HG02938 (cell line): ENCODE measurements around the gene PTPN1.
"Not testable (repeated sequence)": the region's sequence is repeated elsewhere in the genome, so short reads cannot be mapped to it uniquely, and the experiment has no call there.

Source experiments
- ATAC-seq: cut with Tn5 transposase; IDR thresholded peaks from one replicate; pipeline ENCODE4 v1.9.1; 2021; ENCODE audit warnings: mild to moderate bottlenecking, moderate library complexity; ENCODE audit not compliant: unreplicated experiment

Gene PTPN1

DNA sequence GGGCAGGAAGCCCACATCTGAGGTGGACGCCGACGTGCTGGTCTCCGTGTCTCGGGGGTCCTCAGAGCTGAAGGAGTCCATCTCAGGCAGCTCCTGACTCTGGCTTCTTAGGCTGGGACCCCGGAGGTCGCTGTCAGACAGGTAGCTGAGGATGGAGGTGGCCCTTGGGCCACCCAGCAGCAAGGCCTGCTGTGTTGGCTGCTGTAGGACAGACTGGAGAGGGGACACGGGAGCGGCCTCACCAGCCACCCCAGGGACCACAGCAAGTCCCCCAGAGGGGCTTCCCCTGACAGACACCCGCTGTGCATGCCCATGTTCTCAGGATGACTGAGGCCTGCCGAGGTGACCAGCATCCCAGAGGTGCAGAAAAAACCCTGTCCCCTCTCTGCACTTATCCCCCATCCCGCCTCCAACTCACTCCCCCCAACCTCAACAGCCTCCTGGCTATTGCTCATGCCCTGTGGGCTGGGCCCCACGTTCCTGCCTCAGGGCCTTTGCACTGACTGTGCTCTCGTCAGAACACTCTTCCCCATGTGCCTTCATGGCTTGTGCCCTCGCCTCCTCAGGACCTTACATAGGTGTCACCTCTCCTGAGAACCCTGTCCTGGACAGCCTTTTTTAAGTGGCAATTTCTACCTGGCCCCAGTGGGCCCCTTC lies 92.4 kb downstream of the PTPN1 start:
- ATAC-seq = no peak

DNA sequence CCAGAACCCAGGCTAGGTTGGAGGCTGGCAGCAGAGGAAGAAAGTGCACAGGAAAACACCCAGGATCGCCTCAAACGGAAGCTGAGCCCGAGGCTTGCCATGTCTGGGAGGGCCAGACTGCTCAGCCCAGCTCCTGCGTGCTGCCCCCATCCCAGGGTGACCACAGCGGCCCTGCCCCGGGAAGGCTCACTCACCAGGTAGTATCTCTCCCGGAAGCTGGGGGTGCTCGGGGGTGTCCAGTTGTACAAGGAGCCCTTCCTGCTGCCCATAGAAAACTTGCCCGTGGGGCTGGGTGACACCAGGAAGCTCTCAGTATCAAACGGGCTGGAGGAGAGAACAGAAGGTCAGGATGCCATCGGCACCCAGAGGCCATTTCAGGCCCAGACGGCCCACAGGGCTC lies 94.3 kb downstream of the PTPN1 start:
- ATAC-seq = no peak

DNA sequence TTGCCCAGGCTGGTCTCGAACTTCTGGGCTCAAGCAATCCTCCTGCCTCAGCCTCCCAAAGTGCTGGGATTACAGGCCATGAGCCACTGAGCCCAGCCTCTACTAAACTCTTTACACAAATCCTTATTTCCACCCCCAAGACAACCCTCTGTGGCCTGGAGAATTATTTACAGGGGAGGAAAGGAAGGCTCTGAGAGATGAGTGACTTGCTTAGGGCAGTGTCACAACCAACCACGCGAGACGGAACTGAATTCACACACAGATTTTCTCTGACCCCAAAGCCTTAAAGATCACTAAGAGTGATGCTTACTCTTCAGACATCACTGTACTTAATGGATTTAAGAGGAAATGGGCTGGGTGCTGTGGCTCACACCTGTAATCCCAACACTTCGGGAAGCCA lies 95.0 kb downstream of the PTPN1 start:
- no peak for ATAC-seq

DNA sequence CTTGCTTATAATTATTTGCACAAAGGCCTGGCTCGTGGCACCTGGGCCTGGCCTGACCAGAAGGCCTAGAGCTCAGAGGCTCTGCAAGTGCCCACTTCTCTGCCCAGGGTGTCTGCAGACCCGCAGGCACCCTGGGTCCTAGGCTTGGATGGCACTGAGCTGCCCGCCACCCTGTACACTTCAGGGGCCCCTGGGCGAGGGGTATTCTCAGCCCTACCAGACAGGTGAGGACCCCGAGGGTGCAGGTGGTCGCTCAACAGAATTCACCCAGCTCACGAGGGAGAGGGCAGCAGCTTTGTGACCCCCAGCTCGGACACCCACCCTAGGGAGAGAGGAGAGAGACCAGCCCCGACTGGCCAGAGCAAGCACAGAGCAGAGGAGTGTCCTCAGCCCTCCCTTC lies 97.3 kb downstream of the PTPN1 start:
- ATAC-seq = no peak

DNA sequence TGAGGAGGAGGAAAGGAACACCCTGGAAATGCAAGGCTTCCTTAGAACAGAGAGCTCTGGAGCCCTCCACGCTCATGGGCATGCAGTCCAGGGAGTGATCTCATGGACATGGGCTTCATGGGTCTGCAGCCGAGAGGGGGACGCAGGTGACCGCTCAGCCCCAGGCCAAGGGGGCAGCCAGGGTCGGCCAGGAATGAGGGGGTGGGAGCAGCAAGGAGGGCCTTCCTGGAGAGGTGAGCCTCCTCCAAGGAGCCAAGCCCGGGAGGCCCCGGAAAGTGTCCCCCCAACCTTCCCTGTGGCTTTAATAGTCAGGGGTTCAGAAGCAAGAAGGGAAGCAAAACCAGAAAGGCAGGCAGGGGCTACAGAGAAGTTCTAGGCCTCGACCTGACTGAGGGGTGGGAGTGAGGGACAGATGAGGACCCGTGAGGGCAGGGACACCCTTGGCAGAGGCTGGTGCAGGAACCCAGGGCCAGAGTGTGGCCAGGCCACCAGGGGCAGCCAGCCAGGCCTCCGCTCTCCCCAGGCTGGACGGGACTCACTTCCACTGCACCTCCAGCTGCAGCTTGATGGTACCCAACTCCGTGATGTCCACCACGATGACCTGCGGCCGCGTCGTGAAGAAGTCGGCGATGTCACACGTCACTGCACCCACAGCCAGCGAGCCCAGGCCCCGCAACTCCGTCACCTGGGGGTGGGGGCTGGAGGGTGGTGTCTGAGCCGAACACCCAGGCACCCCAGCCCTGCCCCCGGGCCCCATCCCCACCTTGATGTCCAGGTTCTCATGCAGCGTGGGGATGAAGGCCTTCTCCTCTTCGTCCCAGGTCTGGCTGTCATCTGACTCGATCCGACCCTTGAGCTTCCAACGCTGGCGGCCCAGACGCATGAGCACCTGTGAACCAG lies 97.9 kb downstream of the PTPN1 start:
- ATAC-seq = no peak

GRCh38 chr20:50608750-50609104 lies 98.5 kb downstream of the PTPN1 start:
- ATAC-seq = no peak

DNA sequence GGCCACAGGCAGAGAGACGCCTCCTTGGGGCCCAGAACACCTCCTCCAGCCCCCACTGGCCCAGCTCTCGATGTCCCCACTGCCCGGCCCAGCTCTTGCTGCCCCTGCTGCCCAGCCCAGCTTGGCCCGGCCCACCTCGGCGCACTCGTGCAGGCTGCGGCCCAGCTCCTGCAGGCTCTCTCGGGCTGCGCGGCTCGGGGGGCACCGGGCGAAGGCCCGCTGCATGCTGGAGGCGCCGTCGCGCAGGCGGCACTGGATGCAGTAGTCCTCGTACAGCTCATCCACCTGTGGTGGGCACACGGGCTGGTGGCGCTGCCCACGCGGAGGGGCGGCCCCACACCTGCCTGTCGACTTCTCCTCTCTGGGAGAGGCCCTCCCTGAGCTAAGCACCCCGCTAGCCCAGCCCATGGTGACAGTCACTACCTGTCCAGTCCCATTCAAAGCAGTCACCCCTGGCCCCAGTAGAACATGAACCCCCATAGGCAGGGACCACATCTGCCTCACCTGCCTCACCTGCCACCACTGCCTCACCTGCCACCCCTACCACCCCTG lies 99.3 kb downstream of the PTPN1 start:
- no peak for ATAC-seq

GRCh38 chr20:50610212-50610718 lies 100.1 kb downstream of the PTPN1 start:
- no peak for ATAC-seq

GRCh38 chr20:50611128-50611810 lies 101.1 kb downstream of the PTPN1 start:
- no peak for ATAC-seq

DNA sequence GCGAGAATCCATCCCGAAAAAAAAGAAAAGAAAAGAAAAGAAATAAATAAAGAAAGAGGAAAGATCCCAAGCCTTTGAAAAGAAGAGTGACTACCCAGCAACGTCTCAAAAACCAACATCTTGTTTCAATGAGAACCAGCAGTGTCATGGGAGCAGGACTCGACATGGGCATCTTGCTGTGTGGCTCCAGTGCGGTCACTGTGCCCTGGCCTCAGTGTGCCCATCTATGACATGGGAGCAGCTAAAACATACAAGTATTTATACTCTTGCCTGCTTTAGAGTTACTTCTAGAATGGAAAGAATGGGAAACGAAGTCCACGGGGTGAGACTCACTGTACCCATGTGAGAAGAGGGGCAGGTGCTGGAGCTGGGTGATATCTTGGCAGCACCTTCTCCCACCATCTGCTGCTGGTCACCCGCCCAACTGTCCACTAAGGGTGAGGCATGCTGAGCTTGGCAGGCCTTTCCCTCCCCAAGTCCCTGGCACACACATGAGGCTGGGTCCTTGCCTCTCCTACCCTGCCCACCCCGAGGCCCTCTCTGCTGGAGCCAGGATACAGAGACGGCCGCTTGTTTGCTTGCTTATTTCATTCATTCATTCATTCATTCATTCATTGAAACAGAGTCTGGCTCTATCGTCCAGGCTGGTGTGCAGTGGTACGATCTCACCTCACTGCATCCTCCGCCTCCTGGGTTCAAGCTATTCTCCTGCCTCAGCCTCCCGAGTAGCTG lies 103.4 kb downstream of the PTPN1 start:
- no peak for ATAC-seq

DNA sequence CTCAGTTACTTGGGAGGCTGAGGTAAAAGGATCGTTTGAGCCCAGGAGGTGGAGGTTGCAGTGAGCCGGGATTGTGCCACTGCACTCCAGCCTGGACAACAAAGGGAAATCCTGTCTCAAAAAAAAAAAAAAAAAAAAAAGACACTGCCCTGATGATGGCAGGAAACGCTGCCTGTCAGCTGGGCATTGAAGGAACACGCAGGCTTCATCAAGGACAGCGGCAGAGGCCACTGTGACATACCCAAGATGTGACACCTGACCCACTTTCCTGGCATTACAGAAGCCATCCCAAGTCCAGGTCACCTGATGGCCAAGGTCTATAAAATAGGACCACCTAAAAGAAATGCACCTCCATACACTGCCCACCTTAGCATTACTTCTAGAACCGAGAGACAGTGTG lies 105.2 kb downstream of the PTPN1 start:
- ATAC-seq = no peak

DNA sequence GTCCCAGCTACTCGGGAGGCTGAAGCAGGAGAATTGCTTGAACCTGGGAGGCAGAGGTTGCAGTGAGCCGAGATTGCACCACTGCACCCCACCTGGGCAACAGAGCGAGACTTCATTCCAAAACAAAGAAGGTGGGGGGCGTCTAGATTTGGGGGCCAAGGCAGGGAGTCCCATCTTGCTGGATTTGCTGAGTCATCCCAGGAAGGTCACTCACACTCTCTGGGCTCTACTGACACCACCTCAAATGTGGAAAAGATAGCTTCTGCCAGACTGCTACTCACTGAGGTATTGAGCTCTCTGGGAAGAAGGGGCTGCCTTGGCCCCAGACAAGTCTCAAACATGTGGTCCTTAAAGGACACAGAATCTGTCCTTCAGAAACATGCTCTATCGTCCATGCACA lies 106.8 kb downstream of the PTPN1 start:
- no peak for ATAC-seq

DNA sequence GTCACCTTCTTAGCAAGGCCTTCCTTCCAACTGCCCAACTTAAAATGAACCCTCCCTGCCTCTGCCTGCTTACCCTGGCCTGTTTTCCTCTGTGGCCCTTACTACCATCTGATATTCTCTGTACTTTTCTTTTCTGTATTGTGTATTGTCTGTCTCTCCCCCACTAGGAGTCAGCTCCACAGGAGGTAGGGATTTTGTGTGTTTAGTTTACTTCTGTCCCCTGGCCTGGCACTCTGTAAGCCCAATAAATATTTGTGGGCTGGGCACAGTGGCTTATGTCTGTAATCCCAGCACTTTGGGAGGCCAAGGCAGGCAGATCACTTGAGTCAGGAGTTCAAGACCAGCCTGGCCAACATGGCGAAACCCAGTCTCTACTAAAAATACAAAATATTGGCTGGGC lies 108.4 kb downstream of the PTPN1 start:
- no peak for ATAC-seq

- ATAC-seq = not testable (repeated sequence)
Observed at GRCh38 chr20:50620459-50620858, 110.3 kb downstream of the PTPN1 start.

DNA sequence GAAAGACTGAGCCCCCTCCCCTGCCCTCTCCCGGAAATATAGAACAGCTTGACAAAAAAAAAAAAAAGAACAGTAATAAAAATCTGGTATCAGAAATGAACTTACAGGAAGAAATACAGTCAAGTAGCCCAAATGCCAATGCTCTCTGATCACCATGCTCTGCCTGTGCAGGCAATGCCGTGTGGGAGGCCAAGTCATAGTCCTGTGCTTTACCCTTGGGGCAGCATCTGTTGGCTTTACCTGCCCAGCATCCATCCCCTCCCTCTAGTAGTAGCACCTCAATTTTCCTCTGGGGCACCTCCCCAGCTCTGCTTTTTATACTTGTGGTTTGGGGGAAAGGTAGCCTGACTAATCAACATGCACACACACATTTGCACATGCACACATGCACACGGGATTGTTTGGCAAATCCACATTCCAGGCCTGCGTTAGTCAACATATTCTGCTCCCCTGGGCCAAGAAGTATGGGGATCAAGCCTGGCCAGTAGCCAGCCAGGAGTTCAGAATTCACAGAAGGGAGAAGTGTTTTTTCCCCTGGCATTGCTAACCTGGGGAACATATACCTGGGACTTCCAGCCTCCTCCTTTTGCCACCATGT lies 111.0 kb downstream of the PTPN1 start:
- no peak for ATAC-seq

- no peak for ATAC-seq
Observed at GRCh38 chr20:50624351-50625016, 114.3 kb downstream of the PTPN1 start.

GRCh38 chr20:50625986-50626677 lies 115.9 kb downstream of the PTPN1 start:
- ATAC-seq = no peak

- ATAC-seq = no peak
Observed at GRCh38 chr20:50627747-50628146, 117.6 kb downstream of the PTPN1 start.

DNA sequence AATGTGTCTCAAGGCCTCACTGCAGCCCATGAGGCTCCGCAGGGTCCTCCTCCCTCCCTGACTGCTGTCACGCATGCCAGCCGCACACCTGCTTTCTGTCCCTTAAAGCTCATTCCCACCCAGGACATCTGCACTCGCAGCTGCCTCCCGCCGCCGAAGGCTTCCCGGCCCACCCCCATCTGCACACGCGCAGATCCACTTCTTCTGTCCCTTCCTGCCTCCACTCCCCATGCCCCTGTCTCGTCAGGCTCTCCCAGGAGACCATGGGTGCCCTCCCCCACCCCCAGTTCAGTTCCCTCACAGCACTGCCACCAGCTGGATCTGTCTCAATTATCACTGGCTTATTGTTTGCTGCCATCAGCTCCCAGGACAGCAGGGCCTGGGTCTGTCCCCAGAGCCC lies 118.1 kb downstream of the PTPN1 start:
- no peak for ATAC-seq
